ENCODE data around the gene ECHDC3. TPM values are rescaled to one million over a fixed set of nuclear protein-coding genes. Genes with fewer than 3 reads are reported as not detected.

ECHDC3 gene
- total RNA-seq, 4 donors from 2014 or later, result 0.44 to 55.7 (median 31.6) TPM

GRCh38 chr10:11757821-11758463, 15.8 kb downstream of the ECHDC3 start:
- H3K36me3 ChIP-seq, result peaks cover 0 to 71% (median 0%) of the 10 kb centered on the region in 3 donors
- H3K27me3 ChIP-seq, result no peaks in the 10 kb centered on the region
- 13 to 23% methylated on average over 6 to 7 of the region's 11 CpGs for WGBS, 2 donors

GRCh38 chr10:11758527-11759236, 16.5 kb downstream of the ECHDC3 start:
- Histone ChIP-seq H3K27me3 (no peaks in the 10 kb centered on the region), H3K9me3 (no peaks in the 10 kb centered on the region), H3K4me1 (peaks cover 9 to 31% (median 20%) of the 10 kb centered on the region in 3 donors), H3K27ac (peak overlapping the region; percentile 60 to 87 (median 79)), H3K4me3 (no peak overlapping the region), H3K36me3 (peaks cover 0 to 71% (median 0%) of the 10 kb centered on the region in 3 donors)
- intact Hi-C loops (cut with DNase I), result loop anchor here (5.0 kb wide), 1 partner anchor 241 kb away; no protein-coding TSS in a partner anchor
- no peak for TF ChIP-seq POLR2A (IDR thresholded peaks at IDR 0.05)
- TF ChIP-seq CTCF (IDR thresholded peaks at IDR 0.05), result no peak
- WGBS, 2 donors, result 75 to 79% methylated on average over 7 of the region's 13 CpGs
- DNase-seq, result no peak

More at GRCh38 chr10:11757821-11758463, 15.8 kb downstream of the ECHDC3 start:
- Histone ChIP-seq H3K4me3 (no peak overlapping the region), H3K4me1 (peaks cover 9 to 31% (median 20%) of the 10 kb centered on the region in 3 donors), H3K9me3 (no peaks in the 10 kb centered on the region), H3K27ac (peak overlapping the region; percentile 60 to 87 (median 79))
- TF ChIP-seq CTCF (IDR thresholded peaks at IDR 0.05), result peak; percentile 83 to 98 (median 92)
- TF ChIP-seq POLR2A (IDR thresholded peaks at IDR 0.05), result no peak
- peak; percentile 42 for DNase-seq
- intact Hi-C loops (cut with DNase I), result loop anchor here (5.0 kb wide), 1 partner anchor 241 kb away; no protein-coding TSS in a partner anchor

GRCh38 chr10:11759347-11759746, 17.2 kb downstream of the ECHDC3 start:
- H3K9me3 ChIP-seq, result no peaks in the 10 kb centered on the region
- DNase-seq, result no peak
- H3K36me3 ChIP-seq, result peaks cover 0 to 71% (median 0%) of the 10 kb centered on the region in 3 donors
- peak overlapping the region in 2 of 4 donors; percentile 79 to 87 for H3K27ac ChIP-seq
- no peak overlapping the region for H3K4me3 ChIP-seq
- 91 to 96% methylated on average over 6 of the region's 8 CpGs for WGBS, 2 donors
- H3K27me3 ChIP-seq, result no peaks in the 10 kb centered on the region
- H3K4me1 ChIP-seq, result peaks cover 9 to 31% (median 20%) of the 10 kb centered on the region in 3 donors
- intact Hi-C loops (cut with DNase I), result loop anchor here (5.0 kb wide), 1 partner anchor 242 kb away; no protein-coding TSS in a partner anchor
- TF ChIP-seq CTCF (IDR thresholded peaks at IDR 0.05) (no peak), POLR2A (IDR thresholded peaks at IDR 0.05) (no peak)

GRCh38 chr10:11760151-11760550, 18.0 kb downstream of the ECHDC3 start:
- no peak for DNase-seq
- Histone ChIP-seq H3K36me3 (peaks cover 0 to 73% (median 0%) of the 10 kb centered on the region in 3 donors), H3K9me3 (no peaks in the 10 kb centered on the region), H3K27me3 (no peaks in the 10 kb centered on the region), H3K27ac (no peak overlapping the region), H3K4me3 (no peak overlapping the region), H3K4me1 (peaks cover 9 to 31% (median 20%) of the 10 kb centered on the region in 3 donors)
- WGBS, 2 donors, result 88 to 90% methylated on average over 2 to 8 of the region's 8 CpGs
- TF ChIP-seq CTCF (IDR thresholded peaks at IDR 0.05), result no peak
- TF ChIP-seq POLR2A (IDR thresholded peaks at IDR 0.05), result no peak
- intact Hi-C loops (cut with DNase I), result no loop called here

GRCh38 chr10:11760861-11761260, 18.7 kb downstream of the ECHDC3 start:
- H3K27ac ChIP-seq, result no peak overlapping the region
- TF ChIP-seq CTCF (IDR thresholded peaks at IDR 0.05) (no peak), POLR2A (IDR thresholded peaks at IDR 0.05) (no peak)
- WGBS, 2 donors, result 81 to 82% methylated on average over 5 to 7 of the region's 7 CpGs
- no peaks in the 10 kb centered on the region for H3K27me3 ChIP-seq
- no peak overlapping the region for H3K4me3 ChIP-seq
- no peak for DNase-seq
- peaks cover 0 to 72% (median 0%) of the 10 kb centered on the region in 3 donors for H3K36me3 ChIP-seq
- H3K4me1 ChIP-seq, result peaks cover 9 to 31% (median 20%) of the 10 kb centered on the region in 3 donors
- intact Hi-C loops (cut with DNase I), result no loop called here
- H3K9me3 ChIP-seq, result no peaks in the 10 kb centered on the region
